Body of pancreas (tissue), 4 donors: ENCODE measurements around the gene KRTAP12-4. TPM values are rescaled to one million over a fixed set of nuclear protein-coding genes. Genes with fewer than 3 reads are reported as not detected.
A peak's percentile ranks its signal among the peaks of the same experiment; 100 is the strongest.

ENCODE experiments used
- ATAC-seq: fragments of 150-250 bp; one replicate; pipeline ENCODE4 v1.9.1; 2016
- DNase-seq, 4 donors: peaks; one replicate each; pipeline ENCODE4 v3.0.0-alpha.2; 2019
- H3K27ac ChIP-seq, 4 donors: fragments of 200-600 bp; sonication (generic); 1 replicate in 3 of 4; 2 replicates in 1 of 4; pipeline versions ENCODE4 v1.5.1 to v1.6.1; 2016 to 2019; ENCODE audit warnings: mild to moderate bottlenecking in 1 of 4, mixed read lengths in 1 of 4, moderate library complexity in 1 of 4
- H3K27me3 ChIP-seq, 2 donors: fragments of 200-600 bp; sonication (generic); one replicate each; pipeline ENCODE4 v1.6.0; 2016; ENCODE audit warnings: mild to moderate bottlenecking in 1 of 2
- H3K36me3 ChIP-seq, 2 donors: fragments of 200-600 bp; sonication (generic); replicated peaks in 1 of 2; 2 replicates each; pipeline ENCODE4 v1.5.1; 2016; ENCODE audit warnings: low read depth in 2 of 2; ENCODE audit not compliant: insufficient read depth in 1 of 2
- H3K4me1 ChIP-seq: fragments of 200-600 bp; sonication (generic); one replicate; pipeline ENCODE4 v1.6.0; 2016
- H3K4me3 ChIP-seq, 2 donors: fragments of 200-600 bp; sonication (generic); 1 replicate in 1 of 2; 2 replicates in 1 of 2; pipeline ENCODE4 v1.5.1; 2016 to 2019
- H3K9me3 ChIP-seq, 3 donors: fragments of 200-600 bp; sonication (generic); 1 replicate in 2 of 3; 2 replicates in 1 of 3; pipeline ENCODE4 v1.5.1; 2016
- POLR2A ChIP-seq, 3 donors: fragments of 450-650 bp; IDR thresholded peaks; one replicate each; pipeline ENCODE4 v1.6.1; 2016; ENCODE audit warnings: antibody characterized with exemption in 3 of 3, mild to moderate bottlenecking in 2 of 3
- WGBS, 2 donors: methylation state at CpG; one replicate each; pipeline ENCODE4 v1.1.5; 2017; 5-methylcytosine and 5-hydroxymethylcytosine counted together
- intact Hi-C: fragments of 100-400 bp; cut with DNase I; formaldehyde crosslinking; loops from one replicate; pipeline ENCODE4 v1.15.1; 2023
- total RNA-seq, 2 donors: library from RNA; depleted of rRNA; stranded (reverse); fragments of >200 nt; gene quantifications; one replicate each; pipeline ENCODE4 v1.1.0, GENCODE V29; 2016
- TF ChIP-seq, protein P1 (sequence below), 7 experiments: fragments of 450-650 bp in 4 of 7; fragments of 200-600 bp in 3 of 7; sonication (generic) in 3 of 7; IDR thresholded peaks; one replicate each; pipeline ENCODE4 v1.5.1; 2016 to 2019; ENCODE audit warnings: antibody characterized with exemption in 7 of 7

Gene KRTAP12-4
- total RNA-seq, 2 donors from 2014 or later, result not detected

DNA sequence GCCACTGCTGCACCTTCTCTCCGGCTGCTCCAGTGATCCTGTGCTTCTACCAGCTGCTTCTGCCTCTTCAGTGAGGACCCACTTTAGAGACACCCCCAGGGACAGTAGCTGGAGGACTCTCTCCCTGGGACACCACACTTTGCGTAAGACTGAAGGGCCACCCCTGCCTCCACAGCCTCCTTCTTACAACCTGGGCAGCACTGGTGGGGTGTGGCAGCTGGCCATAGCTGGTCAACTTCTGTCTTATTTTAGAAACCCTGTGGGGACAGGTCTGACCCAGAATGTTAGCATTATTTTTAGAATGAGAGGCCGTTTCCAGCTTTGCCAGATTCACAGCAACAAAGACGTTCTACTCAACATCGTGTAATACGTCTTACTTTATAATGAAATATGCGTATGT lies 28.7 kb downstream of the KRTAP12-4 start:
- TF ChIP-seq, protein P1, sequence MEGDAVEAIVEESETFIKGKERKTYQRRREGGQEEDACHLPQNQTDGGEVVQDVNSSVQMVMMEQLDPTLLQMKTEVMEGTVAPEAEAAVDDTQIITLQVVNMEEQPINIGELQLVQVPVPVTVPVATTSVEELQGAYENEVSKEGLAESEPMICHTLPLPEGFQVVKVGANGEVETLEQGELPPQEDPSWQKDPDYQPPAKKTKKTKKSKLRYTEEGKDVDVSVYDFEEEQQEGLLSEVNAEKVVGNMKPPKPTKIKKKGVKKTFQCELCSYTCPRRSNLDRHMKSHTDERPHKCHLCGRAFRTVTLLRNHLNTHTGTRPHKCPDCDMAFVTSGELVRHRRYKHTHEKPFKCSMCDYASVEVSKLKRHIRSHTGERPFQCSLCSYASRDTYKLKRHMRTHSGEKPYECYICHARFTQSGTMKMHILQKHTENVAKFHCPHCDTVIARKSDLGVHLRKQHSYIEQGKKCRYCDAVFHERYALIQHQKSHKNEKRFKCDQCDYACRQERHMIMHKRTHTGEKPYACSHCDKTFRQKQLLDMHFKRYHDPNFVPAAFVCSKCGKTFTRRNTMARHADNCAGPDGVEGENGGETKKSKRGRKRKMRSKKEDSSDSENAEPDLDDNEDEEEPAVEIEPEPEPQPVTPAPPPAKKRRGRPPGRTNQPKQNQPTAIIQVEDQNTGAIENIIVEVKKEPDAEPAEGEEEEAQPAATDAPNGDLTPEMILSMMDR (IDR thresholded peaks at IDR 0.05), result no peak
- ATAC-seq (no peak), DNase-seq (no peak)
- no peak overlapping the region for H3K27ac ChIP-seq
- no peaks in the 10 kb centered on the region for H3K27me3 ChIP-seq
- peaks cover 0 to 14% (median 0%) of the 10 kb centered on the region in 3 donors for H3K9me3 ChIP-seq
- no peaks in the 10 kb centered on the region for H3K36me3 ChIP-seq
- H3K4me3 ChIP-seq, result no peak overlapping the region
- H3K4me1 ChIP-seq, result no peaks in the 10 kb centered on the region
- 73 to 81% methylated on average over 7 of the region's 7 CpGs for WGBS, 2 donors
- intact Hi-C loops, result no loop called here

DNA sequence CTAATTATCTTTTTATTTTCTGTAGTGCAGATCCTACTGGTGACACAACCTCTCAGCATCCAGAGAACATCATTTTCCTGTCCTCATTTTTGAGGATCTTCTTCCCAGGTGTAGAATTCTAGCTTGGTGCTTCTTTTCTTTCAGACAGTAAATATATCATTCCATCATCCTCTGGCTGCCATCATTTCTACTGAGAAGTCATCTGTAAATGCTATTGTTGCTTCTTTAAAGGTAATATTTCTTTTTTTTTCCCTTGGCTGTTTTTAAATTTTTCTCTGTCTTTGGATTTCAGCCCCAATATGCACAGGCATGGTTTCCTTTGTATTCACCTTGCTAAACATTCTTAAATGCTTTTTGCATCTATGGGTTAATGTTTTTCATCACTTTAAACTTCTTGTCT lies 30.9 kb downstream of the KRTAP12-4 start:
- no peak for DNase-seq
- intact Hi-C loops, result no loop called here
- TF ChIP-seq, protein P1 (IDR thresholded peaks at IDR 0.05), result no peak
- TF ChIP-seq POLR2A (IDR thresholded peaks at IDR 0.05), result no peak
- no peak for ATAC-seq
- Histone ChIP-seq H3K36me3 (no peaks in the 10 kb centered on the region), H3K27me3 (no peaks in the 10 kb centered on the region), H3K9me3 (peaks cover 0 to 14% (median 0%) of the 10 kb centered on the region in 3 donors), H3K4me3 (no peak overlapping the region), H3K27ac (no peak overlapping the region), H3K4me1 (no peaks in the 10 kb centered on the region)

DNA sequence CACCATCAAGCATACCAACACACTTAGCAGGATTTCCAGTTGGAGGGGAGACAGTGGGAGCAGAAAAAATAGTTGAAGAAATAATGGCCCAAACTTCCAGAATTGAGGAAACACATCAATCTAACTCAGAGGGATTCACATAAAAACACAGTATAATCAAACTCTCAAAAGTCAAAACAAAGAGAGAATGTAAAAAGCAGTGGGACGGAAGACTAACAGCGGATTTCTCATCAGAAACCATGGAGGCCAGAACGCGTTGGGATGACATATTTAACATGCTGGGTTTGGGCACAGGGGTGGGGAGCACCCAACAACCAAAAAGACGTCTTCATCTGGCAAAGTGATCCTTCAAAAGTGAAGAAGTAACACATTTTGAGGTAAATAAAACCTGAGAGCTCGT lies 34.6 kb downstream of the KRTAP12-4 start:
- H3K27me3 ChIP-seq, result no peaks in the 10 kb centered on the region
- H3K27ac ChIP-seq, result no peak overlapping the region
- DNase-seq (no peak), ATAC-seq (no peak)
- WGBS, 2 donors, result 79 to 80% methylated on average over 6 of the region's 6 CpGs
- H3K36me3 ChIP-seq, result no peaks in the 10 kb centered on the region
- peaks cover 0 to 14% (median 0%) of the 10 kb centered on the region in 3 donors for H3K9me3 ChIP-seq
- no peaks in the 10 kb centered on the region for H3K4me1 ChIP-seq
- intact Hi-C loops, result no loop called here
- TF ChIP-seq, protein P1 (IDR thresholded peaks at IDR 0.05), result no peak
- no peak for TF ChIP-seq POLR2A (IDR thresholded peaks at IDR 0.05)
- no peak overlapping the region for H3K4me3 ChIP-seq

DNA sequence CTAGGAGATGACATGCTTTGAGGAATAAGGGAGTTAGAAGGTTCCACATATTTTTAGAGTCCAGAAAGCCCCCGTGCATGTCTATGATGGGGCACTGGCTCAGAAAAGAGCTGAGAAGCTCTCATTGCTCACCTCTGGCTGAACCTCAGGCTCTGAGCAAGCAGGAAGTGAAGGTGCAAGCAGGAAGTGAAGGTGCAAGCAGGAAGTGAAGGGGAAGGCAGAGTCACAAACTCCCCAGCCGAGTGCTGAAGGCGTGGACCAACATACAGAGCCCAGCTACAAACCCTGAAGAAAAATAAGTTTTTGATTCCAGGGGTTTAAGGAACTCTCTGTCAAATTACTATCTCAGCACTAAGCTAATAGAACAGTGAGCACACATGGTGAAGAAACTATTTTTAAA lies 35.5 kb downstream of the KRTAP12-4 start:
- ATAC-seq, result no peak
- DNase-seq, result no peak

DNA sequence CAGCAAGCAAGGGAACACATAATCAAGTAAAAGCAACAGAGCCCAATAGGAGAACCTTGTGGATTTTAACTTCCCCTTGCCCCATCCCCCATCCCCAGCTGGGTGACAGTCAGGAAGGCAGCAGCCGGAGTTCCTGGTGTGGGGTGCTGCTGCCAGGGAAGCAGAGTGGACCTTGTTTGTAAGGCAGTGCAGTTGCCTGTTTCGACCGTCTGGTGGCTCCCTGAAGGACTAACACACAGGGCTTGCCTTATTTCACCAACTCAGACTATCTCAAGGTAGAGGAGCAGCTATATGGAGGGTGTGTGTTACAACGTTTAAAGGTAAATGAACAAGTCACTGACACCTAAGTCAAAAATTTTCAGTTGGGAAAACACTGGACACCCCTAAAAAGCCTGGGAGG lies 36.0 kb downstream of the KRTAP12-4 start:
- 7 to 13% methylated on average over 4 of the region's 4 CpGs for WGBS, 2 donors
- DNase-seq, result peak in 2 of 4 donors; percentile 13 to 30
- Histone ChIP-seq H3K4me1 (no peaks in the 10 kb centered on the region), H3K4me3 (no peak overlapping the region), H3K27ac (no peak overlapping the region), H3K36me3 (no peaks in the 10 kb centered on the region), H3K9me3 (peaks cover 0 to 12% (median 0%) of the 10 kb centered on the region in 3 donors), H3K27me3 (no peaks in the 10 kb centered on the region)
- intact Hi-C loops, result no loop called here
- no peak for TF ChIP-seq POLR2A (IDR thresholded peaks at IDR 0.05)
- TF ChIP-seq, protein P1 (IDR thresholded peaks at IDR 0.05), result peak in 1 of 7 experiments; percentile 12
- ATAC-seq, result no peak

More for the DNA sequence above, 35.5 kb downstream of the KRTAP12-4 start:
- Histone ChIP-seq H3K4me3 (no peak overlapping the region), H3K9me3 (peaks cover 0 to 14% (median 0%) of the 10 kb centered on the region in 3 donors), H3K27me3 (no peaks in the 10 kb centered on the region), H3K4me1 (no peaks in the 10 kb centered on the region), H3K36me3 (no peaks in the 10 kb centered on the region), H3K27ac (no peak overlapping the region)
- intact Hi-C loops, result no loop called here
- WGBS, 2 donors, result 60 to 64% methylated on average over 3 of the region's 3 CpGs
- TF ChIP-seq, protein P1 (IDR thresholded peaks at IDR 0.05), result no peak
- no peak for TF ChIP-seq POLR2A (IDR thresholded peaks at IDR 0.05)
